Hepatocyte (in vitro differentiated cells): ENCODE data around the gene VSTM2L.

Experiments
- CTCF ChIP-seq: fragments of 200-600 bp; sonication (generic); IDR thresholded peaks from 2 replicates; pipeline ENCODE4 v1.5.1; 2016; ENCODE audit warnings: antibody characterized with exemption, mild to moderate bottlenecking; ENCODE audit not compliant: poor library complexity
- EZH2 ChIP-seq: fragments of 200-600 bp; sonication (generic); IDR thresholded peaks from 2 replicates; pipeline ENCODE4 v1.6.1; 2016; ENCODE audit warnings: antibody characterized with exemption, mild to moderate bottlenecking, borderline replicate concordance

DNA sequence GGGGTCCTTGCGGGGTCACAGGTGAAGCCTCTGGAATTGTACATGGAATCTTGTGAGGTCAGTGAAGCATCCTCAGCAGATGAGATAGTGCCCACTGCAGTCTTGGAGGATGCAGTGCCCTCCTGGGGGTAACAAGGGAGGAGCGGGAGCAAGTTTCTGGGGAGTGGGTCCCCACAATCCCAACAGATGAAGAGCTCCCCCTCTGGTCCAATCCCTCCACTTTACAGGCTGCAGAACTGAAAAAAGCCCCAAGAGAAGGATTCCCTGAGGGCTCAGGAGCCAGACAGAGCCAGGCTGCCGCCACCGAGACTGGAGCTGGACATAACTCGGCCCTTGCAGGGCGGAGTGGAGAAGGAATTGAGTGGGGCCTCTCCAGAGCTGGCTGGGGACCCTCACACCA is 77.9 kb downstream of the VSTM2L start:
- TF ChIP-seq CTCF (no peak), EZH2 (no peak)
